ENCODE results near the gene IGF2BP3.

The IGF2BP3 gene

DNA sequence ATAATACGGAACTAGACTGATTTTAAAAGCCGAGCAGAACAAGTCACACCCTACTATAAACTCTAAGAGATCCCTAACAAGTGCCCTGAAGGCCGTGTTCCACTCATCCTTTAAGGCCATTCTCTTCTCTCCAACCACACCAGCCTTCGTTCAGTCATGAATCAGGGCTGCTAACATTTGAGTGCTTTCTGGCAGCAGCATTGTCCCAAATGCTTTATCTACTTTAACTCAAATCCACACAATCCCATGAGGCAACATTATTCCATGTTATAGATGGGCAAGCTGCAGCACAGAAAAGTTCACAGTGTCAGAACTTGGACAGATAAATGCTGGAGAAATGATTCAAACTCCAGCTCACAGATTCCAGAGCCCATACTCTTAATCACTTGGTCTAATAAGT is 97.7 kb downstream of the IGF2BP3 start:
- no peak for DNase-seq

DNA sequence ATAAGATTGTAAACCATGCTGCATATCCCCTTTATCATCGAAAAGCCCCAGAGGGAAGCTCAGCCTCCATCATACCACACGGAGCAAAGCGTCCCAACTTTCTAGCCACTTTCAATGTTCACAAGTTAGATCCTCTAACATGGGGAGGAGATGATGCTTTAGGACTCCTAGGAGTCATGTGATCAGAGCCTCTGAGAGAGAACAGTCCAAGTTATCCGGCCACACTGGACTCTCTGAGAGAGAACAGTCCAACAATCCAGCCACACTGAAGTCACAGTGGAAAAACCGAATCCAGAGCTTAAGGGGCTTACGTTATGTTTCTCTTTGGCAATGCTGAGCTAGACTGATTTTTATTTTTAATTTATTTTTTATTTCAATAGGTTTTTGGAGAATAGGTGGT is 98.6 kb downstream of the IGF2BP3 start:
- DNase-seq, result no peak

DNA sequence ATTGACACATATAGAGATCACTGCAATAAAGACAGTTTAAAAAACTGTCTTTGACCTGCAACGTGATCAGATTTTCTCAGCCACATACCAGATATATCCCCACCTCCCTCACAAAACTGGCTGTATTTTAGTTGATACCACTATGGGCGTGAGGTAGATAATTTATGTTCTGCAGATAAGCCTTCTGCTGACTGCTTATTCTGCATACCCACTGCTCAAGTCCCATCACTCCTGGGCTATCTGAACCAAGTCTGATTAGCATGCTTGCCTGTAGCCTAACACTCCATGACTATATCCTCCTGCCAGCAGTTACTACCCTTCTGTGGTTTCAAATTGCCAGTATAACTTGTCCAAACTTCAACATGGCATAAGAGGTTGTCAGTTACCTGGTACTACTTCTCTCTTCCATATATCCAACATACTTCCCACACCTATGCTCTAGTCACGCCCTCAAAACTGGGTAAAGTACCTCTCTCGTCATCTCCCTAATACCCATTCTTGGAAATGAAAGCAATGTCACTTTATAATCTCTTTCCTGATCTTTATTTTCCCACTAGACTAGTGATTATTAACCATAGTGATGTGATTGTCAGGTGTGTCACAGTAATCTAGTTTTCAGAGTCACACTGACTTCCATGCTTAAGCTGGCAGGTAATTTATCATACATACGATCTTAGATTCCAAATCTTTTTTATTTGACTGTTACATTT is 100.4 kb downstream of the IGF2BP3 start:
- DNase-seq, result no peak

DNA sequence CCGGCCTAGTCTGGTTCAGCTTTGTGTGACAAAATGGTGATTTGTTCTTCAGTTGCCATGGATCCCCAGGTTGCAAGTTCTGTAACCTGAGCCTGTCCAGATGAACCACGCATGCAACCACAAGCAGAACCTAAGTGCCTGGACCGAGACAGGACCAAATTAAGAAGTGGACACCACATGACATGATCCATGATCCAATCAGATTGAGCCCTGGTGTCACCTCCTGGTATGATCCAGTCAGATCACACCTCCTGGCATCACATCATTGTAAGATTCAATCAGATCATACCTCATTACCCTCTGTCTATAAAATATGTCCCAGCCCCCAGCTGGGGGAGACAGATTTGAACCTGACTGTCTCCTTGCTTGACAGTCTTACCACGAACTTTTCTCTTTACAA is 101.2 kb downstream of the IGF2BP3 start:
- no peak for DNase-seq

DNA sequence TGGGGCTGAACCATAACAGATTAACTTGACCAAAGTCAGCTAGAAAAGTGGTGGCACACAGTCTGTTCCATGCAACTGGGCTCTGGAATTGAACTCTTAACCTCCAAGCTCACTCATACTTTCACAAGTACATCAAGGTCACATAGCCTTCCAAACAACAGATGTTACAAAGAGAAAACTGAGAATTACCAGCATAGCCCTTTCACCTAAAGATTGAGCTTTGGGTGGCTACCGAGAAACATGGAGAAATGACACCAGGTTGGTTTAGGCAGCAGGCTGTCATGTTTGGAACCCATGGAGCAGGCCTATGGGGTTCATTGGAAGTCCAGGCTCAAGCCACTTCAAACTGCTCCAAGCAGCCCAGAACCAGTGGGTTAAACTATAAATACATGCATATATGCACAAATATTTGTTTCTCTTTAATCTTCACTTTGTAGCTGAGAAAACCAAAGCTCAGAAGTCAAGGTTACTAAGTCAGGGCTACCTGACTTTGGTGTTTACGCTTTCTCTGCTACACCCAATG is 112.1 kb downstream of the IGF2BP3 start:
- DNase-seq, result no peak

DNA sequence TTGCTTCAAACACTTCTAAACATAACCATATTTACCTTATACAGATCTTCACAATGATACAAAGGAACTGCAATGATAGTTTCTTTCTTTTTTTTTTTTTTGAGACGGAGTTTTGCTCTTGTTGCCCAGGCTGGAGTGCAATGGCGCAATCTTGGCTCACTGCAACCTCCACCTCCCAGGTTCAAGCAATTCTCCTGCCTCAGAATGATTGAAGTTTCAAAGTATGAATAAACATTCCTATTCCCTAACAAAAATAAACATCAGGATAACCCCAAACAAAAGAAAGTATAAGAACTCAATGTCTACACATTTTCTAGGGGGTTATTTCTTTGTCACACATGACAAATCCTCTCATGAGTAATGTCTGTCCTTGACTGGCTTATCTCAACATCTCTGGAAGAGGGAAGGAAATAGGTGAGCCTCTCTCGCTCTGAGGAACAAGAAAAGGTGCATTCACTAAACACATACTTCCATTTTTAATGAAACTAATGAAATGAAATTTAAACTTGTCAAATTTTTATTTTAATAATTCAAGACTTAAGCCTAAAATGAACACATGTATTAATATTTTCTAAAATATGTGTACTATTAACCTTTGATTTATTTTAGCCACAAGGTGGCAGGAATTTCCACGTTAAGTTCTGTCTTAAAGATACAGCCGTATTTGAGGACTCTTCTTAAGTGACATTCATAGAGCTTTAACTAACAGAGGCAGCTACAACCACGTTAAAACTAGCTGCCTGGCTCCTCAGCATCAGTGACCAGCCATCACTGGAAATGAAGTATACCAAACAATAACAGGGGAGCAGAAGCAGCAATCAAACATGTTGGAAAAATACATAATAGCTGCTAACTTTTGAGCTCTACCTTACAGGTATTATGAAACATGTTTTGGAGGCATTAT is 112.8 kb downstream of the IGF2BP3 start:
- DNase-seq, result peak in 1 of 2 experiments; percentile 1

DNA sequence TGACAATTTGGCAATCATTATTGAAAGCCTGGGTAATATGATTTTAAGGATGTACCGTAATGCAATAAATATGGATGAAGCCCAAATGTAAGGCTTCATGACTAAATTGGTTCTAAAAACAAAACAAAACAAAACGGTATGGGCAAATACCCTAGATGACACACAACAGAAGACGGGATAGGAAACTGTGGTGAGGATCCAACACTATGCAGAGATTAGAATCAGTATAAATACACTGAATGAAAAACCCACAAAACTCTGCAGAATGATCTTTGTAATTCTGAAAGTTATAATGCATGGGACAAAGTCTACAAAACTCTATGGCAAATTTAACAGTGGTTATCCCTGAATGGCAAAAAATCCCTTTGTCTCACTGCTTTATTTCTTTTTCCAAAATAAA is 113.6 kb downstream of the IGF2BP3 start:
- DNase-seq, result no peak

DNA sequence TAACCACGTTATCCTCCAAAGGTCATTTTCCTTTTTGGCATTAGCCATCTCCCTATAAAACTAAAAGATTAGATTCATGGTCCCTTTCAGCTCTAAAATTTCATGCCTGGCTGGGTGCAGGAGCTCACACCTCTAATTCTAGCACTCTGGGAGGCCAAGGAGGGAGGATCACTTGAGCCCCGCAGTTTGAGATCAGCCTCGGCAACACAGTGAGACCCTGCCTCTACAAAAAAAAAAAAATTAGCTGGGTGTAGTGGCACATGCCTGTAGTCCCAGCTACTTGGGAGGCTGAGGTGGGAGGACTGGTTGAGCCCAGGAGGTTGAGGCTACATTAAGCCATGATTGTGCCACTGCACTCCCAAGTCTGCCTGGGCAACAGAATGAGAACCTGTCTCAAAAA is 114.1 kb downstream of the IGF2BP3 start:
- DNase-seq, result no peak

DNA sequence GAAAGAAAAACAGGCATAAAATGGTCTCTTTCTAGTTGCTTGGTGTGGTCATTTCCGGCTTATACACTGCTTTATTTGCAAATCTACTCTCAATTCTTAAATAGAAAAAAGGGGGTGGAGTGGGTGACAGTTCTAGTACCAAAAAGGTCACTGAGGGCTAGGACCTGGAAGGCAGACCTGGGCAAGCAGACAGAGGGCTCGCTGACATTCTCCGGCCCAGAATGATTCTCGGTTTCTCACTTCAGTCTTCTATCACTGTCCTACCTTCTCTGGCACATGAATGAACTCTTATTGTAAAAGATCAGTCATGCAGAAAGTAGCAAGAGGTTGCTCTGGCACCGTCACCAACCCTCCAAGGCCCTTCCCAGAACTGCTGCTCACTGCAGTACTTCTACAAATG is 117.1 kb downstream of the IGF2BP3 start:
- DNase-seq, result peak; percentile 24 to 26

DNA sequence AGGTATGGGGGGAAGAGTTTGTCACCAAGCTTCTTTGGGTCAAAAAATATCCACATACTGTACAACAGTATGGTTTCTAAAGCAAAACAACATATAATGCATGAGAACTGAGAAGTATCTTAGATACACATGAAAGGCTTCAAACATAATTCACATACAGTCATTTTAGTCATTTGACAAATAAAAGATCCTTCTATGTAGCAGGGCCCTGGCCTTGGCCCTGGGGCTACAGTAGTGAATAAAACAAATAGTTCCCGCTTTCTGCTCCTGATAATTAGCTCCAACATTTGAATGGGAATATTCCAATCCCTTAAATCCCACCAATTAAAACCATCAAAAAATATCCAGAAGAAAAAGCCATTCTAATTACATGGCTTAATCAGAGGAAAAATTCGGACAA is 119.8 kb downstream of the IGF2BP3 start:
- no peak for DNase-seq

DNA sequence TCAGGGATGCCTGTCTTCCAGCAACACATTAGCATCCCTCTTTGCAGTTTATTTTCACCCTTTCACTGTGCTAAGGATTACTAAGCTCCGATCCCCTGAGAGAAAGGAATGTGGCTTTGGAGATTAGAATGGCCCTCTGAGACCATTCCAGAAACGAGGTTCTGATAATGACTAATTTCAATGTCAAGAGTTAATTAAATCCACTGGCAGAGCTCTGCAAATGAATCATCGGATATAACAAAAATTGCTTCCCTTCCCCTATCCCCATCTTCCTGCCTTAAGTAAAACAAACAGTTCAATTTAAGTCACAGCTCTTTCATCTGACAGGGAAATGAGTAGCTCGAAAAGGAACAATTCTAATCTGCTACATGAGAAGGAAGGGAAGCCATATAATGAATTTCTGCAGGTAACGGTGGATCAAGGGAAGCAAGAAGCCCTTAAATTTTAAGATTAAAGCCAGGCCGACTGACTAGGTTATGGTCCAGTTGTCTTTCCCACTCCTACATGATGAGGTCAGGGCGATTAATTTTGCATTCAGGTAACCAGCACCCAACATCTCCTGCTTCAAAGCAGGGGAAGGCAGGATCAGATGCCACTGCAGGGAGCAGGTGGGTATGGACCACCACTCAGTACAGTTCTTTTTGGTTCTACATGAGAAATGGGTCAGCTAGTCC is 120.7 kb downstream of the IGF2BP3 start:
- no peak for DNase-seq

DNA sequence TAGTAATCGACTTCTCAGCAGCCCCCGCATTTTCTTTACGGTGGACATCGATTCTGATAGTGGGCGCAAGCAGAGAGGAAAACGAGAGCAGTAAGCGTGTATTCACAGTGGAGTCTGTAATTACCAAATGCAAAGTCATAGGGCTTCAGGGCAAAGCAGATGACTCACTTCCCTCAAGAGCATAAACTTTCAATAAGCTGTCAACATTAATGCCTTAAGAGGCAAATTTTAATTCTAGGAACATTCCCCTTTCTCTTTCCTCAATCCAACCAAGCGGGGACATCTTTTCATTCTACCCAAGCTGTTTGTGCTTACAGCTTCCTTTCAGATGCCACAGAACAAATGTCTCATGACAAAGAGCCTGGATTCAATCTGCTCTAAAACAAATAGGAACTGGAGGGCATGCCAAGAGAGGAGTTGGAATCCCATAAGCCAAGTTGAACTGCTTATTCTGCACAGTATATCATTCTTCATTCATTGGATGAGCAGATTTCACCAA is 122.6 kb downstream of the IGF2BP3 start:
- no peak for DNase-seq

DNA sequence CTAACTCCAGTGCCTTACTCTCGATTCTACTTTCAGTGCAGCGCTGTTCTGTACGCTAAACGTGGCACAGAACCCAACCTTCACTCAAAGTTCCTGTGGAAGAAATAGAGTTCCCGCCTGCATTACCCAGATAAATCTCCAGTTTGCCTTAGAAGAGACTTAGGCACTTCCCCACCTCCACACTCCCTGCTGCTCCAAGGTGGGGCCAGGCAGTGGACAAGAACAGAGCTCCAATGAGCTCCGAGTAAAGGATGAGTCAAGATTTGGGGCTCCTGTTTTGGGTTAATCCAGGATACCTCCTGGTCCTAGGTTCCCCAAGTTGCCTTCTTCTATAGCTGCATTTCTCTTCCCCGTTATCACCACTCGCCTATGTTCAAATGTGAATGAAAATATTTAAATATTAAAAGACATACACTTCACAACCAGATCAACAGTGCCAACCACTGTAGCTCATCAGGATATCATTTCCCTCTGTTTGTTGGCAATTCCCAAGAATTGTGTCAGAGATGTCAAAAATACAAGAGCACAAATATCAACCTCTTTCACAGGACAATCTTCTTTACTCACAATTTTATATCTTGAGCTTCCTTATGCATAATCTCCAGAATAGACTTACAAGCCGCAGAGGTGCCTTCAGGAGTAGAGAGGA is 123.1 kb downstream of the IGF2BP3 start:
- no peak for DNase-seq

DNA sequence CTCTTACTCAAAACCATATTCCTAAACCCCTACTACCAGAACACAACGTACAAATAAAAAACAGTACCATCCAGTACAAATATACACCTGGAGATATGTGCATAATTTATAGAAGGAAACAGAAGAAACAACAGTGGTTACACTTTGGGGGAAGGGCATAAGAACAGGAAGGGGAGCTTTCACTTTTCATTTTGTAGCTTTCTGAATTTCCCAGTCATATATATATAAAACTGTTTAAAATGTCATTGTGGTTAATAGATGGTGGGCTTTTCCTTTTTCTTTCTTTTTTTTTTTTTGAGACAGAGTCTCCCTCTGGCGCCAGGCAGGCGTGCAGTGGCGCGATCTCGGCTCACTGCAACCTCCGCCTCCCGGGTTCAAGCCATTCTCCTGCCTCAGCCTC is 124.0 kb downstream of the IGF2BP3 start:
- no peak for DNase-seq

DNA sequence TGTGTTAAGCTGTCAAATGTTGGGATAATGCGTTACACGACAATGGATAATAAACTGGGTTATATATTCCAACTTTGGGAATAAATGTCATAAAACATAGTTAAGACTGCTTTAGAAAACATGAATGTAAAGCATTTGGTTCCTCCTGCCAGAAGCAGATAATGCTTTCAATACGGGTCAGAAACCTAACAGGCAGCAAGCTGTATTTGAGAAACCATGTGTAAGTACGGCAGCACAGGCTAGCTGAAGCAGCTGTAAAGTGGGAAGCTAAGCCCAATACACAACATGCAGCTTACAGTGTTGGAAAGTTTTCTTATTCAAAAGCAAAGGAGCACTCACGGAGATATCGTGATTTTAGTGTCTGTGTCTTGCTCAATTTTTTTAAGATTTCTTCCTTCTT is 124.7 kb downstream of the IGF2BP3 start:
- DNase-seq, result no peak

DNA sequence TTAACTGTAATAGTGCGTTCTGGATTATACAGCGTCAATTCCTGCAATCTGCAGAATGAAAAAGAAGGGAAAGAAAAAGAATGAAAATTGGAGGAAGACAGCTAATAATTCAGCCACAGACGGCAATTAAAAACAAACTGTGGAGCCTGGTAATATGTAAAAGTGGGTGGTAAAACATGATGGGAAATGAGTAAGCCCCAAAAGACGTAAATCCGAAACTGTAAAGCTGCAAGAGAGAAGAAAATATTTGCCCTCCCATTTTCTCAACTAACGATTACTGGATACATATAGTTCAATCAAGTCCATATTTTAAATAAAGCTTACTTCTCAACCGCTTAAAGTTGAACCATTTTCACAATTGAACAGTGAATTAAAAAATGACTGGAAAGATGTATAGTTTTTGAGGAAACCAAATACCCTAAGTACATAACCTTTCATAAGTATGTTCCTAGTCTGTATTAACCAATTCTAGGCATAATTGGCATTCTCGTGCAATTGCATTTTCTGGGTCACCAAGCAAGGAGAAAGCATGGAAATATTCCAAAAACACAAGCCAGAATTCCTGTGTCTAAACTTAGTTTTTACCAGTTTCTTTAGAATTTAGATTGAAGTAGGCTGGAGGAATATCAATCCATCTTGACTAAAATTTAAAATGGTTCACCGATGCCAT is 126.3 kb downstream of the IGF2BP3 start:
- no peak for DNase-seq

DNA sequence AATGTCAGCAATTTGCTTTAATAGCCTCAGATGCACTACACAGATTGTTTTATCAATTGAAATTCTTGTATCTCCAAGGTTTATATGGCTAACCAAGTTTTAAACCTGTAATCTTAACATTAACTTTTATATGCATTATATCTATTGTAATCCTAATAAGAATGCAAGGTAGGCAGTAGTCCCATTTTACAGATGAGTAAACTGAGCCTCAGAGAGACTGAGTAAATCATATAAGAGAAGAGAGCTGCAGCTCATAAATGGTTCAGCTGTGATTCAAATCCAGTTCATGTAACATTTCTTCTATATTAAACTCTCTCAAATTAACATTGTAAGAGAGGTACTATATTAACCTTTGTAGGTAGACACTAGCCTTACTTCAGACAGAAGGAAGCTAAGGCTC is 127.2 kb downstream of the IGF2BP3 start:
- DNase-seq, result no peak

DNA sequence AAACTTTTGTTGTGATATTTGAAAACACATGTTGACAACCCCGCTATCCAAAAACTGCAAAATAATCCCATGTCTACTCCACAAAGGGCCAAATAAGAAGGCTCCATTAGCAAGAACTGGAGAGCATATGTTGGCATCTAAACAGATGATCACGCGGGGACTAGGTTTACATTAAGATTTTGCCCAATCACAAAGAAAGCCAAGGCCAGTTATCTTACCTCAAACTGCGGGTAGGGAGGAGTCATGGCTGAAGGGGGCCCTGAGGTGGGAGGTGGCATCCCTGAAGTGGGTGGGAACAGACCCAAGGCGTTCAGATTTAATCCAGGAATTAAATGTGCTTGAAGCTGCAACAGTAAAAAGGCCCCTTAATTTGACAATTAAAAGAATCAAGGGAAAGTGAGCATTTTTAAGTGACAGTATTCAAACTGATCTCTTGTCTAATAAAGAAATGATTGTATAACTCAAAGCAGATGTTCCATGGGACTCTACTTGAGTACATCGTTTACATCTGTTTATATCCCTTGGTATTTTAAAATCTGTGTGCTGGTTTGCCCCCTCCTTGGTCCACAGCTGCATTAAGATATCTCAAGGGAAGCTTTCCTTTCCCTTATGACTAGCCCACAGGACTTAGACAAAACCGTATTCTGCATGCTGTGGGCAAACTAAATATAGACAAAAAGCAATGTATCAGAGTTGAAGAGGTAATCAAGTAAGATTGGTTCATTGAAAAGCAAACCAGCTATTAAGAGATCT is 128.3 kb downstream of the IGF2BP3 start:
- no peak for DNase-seq

DNA sequence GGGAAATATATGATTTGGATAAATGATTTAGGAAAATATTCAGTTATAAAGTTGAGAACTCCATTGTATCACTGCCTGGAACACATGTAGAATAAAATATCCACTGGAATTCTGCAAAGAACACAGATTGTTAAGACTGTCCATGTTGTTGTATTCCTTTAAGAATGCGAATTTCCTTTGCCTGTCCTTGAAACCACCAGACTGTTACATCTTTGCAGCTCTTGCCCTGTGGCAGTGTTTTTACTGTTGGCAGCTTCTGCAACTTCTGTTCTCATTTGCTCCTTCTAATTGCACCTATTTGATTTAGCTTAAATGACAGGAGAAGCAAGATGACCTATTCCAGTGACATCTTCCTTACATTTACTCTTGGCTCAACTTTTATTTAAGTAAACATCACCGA is 131.4 kb downstream of the IGF2BP3 start:
- DNase-seq, result no peak

DNA sequence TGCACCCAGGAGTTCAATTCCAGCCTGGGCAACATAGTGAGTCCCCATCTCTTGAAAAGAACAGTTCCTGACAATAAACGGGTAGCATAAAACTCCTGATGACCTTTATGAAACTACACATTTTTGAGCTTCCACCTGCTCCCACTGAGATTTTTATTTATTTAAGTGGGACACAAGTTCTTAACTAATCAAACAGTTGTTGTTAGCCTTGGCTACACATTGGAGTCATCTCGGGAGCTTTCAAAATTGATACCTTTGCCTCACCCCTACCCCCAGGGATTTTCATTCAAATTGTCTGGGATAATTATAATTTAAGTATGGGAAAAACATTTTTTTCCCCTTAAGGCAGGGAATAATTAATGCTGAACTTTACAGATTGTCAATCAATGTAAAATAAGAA is 131.9 kb downstream of the IGF2BP3 start:
- no peak for DNase-seq

DNA sequence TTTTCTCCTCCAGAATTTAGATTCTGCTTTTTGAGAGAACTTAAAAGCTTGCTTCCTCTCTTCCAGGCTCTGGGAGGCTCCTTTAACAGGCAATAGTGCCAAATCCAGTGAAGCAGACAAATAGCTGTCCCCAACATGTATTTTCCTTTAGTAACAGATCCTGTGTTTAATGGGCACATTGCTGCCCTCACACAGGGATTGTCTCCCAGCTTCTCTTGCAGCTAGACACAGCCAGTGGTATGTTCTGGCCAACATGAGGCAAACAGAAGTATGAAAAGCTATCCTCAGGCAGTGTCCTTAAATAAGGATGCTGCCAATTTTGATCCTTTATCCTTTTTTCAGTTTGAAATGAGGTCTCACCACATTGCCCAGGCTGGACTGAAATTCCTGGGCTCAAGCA is 132.9 kb downstream of the IGF2BP3 start:
- DNase-seq, result no peak
